M059J (cell line): ENCODE measurements around the gene ULBP2. TPM values are rescaled to one million over a fixed set of nuclear protein-coding genes. Genes with fewer than 3 reads are reported as not detected.
"Not testable (repeated sequence)": the region's sequence is repeated elsewhere in the genome, so short reads cannot be mapped to it uniquely, and the experiment has no call there.

ENCODE experiments used
- DNase-seq: peaks from one replicate; pipeline ENCODE4 v3.0.0-alpha.2; 2012; ENCODE audit warnings: low read depth
- total RNA-seq: library from RNA; depleted of rRNA; stranded (reverse); fragments of >200 nt; shearing (Covaris generic); gene quantifications from 2 replicates; pipeline ENCODE4 v1.2.3, GENCODE V29; 2014

Gene ULBP2
- total RNA-seq, 1 experiment from 2014 or later: 75.7 TPM

DNA sequence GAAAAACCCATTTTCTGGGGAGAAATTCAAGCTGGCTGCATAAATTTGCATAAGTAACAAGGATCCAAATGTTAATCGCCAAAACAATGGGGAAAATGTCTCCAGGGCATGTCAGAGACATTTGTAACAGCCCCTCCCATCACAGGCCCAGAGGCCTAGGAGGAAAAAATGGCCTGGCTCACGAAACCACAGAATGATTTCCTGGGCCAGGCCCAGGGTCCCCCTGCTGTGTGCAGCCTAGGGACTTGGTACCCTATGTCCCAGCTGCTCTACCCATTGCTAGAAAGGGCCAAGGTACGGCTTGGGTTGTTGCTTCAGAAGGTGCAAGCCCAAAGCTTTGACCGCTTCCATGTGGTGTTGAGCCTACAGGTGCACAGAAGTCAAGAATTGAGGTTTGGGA is 33.3 kb upstream of the ULBP2 start:
- DNase-seq: not testable (repeated sequence)

DNA sequence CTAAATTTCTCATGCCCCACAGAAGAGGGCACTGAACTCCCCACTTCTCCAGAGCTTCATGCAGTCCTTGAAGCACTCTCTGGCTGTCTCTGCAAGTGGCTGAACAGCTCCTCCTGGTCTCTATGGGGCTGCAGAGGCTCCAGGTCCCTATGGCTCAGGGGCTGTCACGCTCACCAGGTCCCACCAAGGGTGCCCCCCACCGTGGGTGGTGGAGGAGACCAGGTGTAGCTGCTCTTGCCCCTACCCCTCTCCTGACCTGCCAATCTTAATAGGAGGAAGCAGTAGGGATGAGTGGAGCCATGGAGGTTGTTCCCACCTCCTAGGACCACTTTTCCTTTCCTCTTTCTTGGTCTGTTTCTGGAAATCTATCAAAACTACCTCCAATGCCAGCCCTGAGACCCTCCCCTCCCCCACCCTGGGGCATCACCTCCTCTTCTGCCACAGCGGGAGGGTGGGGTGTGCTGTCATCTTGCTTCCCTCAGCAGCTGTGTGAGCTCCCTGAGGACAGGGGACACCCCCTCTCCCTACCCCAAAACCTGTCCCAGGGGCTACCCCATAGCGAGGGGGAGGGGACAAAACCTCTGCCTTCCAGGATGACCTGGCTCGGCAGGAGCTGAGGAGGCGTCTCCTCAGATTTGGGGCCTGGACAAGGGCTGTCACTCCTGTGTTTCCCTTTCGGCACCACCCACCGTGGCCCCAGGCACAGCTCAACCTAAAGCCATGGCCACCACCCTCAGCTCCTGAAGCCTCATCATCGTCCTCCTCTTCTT is 31.9 kb upstream of the ULBP2 start:
- no peak for DNase-seq

DNA sequence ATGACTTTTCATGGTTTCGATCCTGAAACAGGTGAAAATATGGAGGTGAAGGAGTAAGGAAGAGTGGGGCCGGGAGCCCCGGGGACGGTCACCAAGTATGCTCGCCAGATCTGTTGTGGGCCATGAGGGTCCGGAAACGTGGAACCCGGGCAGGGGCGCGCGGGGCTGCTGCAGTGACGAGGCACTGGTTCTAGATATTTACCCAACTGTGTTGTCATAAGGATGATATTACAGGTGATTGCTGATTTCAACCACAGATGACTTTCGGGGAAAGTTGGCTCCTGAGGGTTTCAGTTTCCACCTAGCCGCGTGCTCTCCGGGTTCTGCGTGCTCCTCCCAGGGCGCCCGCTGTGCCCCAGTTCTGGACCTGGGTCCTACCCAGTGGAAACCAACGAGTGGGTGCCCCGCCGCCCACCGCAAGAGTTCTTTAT is 31.1 kb upstream of the ULBP2 start:
- DNase-seq: no peak

DNA sequence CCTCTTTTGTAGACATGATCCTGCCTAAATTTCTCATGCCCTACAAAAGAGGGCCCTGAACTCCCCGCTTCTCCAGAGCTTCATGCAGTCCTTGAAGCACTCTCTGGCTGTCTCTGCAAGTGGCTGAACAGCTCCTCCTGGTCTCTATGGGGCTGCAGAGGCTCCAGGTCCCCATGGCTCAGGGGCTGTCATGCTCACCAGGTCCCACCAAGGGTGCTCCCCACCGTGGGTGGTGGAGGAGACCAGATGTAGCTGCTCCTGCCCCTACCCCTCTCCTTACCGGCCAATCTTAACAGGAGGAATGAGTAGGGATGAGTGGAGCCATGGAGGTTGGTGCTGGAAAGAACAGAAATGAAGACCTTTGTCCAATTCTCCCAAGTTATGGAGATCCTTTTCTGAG is 29.1 kb upstream of the ULBP2 start:
- not testable (repeated sequence) for DNase-seq

- peak; percentile 64 for DNase-seq
These were observed 28.7 kb upstream of the ULBP2 start for GRCh38 chr6:149913085-149913484.

GRCh38 chr6:149913540-149914240 is 28.1 kb upstream of the ULBP2 start:
- no peak for DNase-seq

DNA sequence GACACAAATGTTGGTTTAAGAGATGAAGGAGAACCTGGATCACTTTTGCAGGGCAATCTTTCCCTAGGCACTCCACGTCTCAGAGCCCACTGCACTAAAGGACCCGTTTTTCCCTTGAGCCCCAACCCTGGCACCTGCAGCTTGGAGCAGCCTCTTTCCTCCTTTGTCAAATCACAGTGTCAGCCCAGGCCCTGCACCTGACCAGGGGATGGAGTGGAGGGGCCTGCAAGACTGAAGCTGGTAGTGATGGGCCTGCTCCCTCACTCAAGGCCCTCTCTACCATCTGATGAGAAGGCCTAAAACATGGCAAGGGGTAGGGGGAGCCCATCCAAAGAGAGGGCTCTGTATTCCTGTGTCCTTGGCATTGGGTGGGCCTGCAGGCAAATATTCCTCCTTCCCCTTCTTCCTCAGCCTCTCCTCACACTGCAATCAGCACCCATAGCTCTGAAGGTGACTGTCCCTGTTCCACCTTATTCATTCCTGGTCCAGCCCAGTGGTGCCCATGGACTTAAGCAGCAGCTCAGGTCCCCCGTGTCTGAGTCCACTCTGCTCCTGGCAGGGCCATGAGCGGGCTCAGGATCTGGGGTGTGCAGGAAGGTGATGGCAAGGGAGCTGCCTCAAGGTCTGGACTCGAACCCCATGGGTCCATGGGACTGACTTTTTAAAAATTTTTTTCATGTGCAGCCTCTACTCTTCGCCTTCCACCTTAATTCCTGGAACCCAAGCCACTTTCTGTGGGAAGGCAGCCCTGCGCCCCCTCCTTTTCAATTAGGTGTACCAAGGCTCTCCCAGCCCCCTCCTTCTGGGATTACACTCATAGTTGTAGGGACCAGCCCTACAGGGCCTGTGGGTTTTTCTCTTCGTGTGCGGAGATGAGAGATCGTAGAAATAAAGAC is 25.6 kb upstream of the ULBP2 start:
- DNase-seq: no peak

DNA sequence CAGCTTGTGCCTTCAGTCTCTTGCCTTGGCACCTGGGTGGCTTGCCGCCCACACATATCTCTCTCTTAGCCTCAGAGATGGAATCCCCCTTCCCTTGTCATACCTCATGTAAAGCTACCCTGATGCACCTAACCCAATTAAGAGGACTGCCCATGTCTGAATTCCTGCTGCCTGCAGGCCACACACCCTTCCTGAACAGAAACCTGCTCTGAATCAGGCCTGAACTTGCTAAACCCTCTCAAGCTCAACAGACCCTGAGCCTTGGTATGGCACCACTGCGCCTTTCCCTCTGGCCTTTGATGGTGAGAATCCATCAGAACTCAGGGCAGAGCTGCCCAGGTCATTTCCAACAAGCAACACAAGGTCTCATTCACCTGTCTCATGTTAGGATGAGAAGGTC is 24.1 kb upstream of the ULBP2 start:
- no peak for DNase-seq

DNA sequence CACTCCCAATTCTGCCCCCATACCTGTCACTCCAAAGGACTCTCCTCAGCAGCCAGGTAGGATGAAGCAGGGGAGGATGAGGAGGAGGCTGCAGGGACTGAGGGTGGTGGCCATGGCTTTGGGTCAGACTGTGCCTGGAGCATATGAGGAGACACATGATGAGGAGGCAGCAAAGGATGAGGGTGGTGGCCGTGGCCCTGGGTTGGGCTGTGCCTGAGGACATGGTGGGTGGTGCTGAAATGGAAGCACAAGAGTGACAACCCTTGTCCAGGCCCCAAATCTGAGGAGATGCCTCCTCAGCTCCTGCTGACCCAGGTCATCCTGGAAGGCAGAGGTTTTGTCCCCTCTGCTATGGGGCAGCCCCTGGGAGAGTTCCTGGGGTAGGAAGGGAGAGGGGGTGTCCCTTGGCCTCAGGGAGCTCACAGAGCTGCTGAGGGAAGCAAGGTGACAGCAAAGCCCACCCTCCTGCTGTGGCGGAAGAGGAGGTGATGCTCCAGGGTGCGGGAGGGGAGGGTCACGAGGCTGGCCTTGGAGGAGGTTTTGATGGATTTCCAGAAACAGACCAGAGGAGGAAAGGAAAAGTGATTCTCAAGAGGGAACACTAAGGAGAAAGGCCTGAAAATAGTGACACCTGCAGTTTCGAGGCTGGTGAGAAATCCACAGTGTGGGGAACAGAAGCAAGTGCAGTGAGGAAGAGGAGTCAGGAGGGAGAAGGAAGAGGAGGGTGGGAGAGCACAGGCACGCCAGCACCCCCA is 23.5 kb upstream of the ULBP2 start:
- no peak for DNase-seq

- DNase-seq: not testable (repeated sequence)
These were observed 22.5 kb upstream of the ULBP2 start for GRCh38 chr6:149919126-149919833.

GRCh38 chr6:149919834-149920225 is 22.0 kb upstream of the ULBP2 start:
- no peak for DNase-seq

DNA sequence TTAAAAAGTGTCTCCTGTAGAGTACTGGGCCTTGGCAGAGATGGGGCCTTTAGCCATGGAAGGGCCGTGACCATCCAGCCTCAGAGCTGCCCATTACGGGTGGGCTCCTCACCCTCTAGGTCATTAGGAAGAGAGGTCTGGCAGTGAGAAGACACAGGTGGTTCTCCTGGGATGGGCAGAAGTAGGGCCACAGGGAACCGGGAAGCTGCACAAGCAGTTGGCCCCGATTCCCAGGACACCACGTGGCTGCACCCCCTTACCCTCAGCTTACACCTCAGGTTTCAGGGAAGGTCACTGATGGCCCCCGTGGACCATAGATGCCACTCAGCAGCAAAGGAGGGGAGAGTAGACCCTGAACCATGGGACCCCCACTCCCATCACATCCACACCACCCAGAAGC is 20.5 kb upstream of the ULBP2 start:
- no peak for DNase-seq

DNA sequence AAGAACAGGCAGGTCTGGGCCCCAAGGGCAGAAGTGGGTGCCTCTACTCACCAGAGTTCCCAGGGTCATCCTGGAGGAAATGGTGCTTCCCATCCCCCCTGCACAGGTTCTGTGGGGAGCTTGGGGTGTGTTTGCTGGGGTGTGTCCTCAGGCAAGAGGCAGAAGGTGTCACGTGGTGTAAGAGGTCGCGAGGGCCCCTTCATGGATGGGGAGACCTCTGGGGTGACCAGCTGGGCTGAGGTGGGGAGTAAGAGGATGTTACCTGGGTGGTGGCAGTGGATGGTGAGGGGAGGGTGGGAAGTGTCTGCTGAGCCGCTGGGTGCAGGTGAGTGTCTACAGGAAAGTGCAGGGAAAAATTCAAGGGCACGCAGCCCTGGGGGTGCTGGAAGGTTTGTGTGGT is 19.7 kb upstream of the ULBP2 start:
- DNase-seq: not testable (repeated sequence)

- DNase-seq: peak; percentile 96
These were observed 19.0 kb upstream of the ULBP2 start, which contains the start of gene RAET1G for GRCh38 chr6:149922642-149923326. RAET1G (minus strand) TSS chr6:149923121; CDS start chr6:149923010, 111 bp downstream.

GRCh38 chr6:149923327-149923986 is 18.4 kb upstream of the ULBP2 start:
- DNase-seq: no peak

DNA sequence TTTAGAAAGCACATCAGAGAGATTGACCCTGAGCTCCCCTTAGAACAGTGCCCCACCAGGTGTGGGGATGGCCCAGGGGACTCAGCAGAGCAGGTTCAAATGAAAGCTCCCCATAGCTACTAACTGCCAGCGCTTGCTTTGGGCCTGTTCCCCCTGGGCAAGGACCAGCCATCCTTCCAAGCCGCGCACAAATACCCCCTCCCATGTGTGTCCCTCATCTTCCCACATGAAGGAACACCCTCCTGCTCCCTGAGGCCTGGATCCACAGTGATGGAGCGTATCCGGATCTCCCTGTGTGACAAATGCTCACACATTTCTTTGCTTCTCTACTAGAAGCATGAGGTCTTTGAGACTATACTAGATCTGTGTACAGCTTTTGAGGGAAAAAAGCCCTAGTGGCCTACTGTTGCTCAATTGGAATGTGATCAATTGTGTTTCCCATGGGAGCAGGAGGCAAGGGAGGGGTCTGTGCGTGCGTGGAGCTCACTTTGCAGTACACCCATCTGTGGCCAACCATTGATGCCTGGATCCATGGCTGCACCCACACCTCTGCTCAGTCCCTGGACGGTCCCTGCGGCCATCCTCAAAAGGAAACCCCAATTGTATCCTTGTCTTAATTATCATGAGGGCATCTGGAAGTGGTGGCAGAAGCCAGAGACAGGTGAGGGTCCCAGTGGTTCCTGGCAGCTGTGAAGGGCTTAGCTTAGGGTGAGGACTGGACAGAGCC is 17.4 kb upstream of the ULBP2 start:
- DNase-seq: no peak

DNA sequence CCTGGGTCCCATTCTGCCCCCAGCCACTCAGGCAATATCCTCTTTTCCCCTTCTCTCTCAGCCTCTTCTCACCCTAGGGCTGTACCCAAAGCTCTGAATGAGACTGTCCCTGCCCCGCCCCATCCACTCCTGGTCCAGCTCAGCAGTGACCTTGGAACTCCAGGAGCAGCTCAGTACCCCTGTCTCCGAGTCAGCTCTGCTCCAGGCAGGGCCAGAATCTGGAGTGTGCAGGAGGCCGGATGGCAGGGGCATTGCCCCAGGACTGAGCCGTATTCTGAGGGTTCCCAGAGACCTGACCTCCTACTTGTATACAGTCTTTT is 16.9 kb upstream of the ULBP2 start:
- no peak for DNase-seq

- no peak for DNase-seq
These were observed 16.4 kb upstream of the ULBP2 start for GRCh38 chr6:149925253-149925973.
